ENCODE results near the gene TTLL3. TPM values are rescaled to one million over a fixed set of nuclear protein-coding genes. Genes with fewer than 3 reads are reported as not detected.

The TTLL3 gene
- total RNA-seq, 1 donor from 2014 or later, result 9.7 TPM

- TF ChIP-seq CTCF (conservative IDR thresholded peaks at IDR 0.05; ENCODE audit: low read depth, low read length), result no peak
- H3K4me3 ChIP-seq (ENCODE audit: low read depth, low read length), result no peak overlapping the region
- DNase-seq (ENCODE audit: low read depth), result no peak
Measured at GRCh38 chr3:9794400-9794799, 15.7 kb upstream of the TTLL3 start.

- DNase-seq (ENCODE audit: low read depth), result no peak
- no peak for TF ChIP-seq CTCF (conservative IDR thresholded peaks at IDR 0.05; ENCODE audit: low read depth, low read length)
- no peak overlapping the region for H3K4me3 ChIP-seq (ENCODE audit: low read depth, low read length)
Measured at GRCh38 chr3:9795207-9795606, 14.9 kb upstream of the TTLL3 start.

- H3K4me3 ChIP-seq (ENCODE audit: low read depth, low read length), result no peak overlapping the region
- DNase-seq (ENCODE audit: low read depth), result no peak
- no peak for TF ChIP-seq CTCF (conservative IDR thresholded peaks at IDR 0.05; ENCODE audit: low read depth, low read length)
Measured at GRCh38 chr3:9797196-9797945, 12.7 kb upstream of the TTLL3 start.

GRCh38 chr3:9800529-9800928, 9.5 kb upstream of the TTLL3 start:
- peak; percentile 44 for TF ChIP-seq CTCF (conservative IDR thresholded peaks at IDR 0.05; ENCODE audit: low read depth, low read length)
- no peak for DNase-seq (ENCODE audit: low read depth)

GRCh38 chr3:9803494-9803893, 6.6 kb upstream of the TTLL3 start:
- no peak for DNase-seq (ENCODE audit: low read depth)
- H3K4me3 ChIP-seq (ENCODE audit: low read depth, low read length), result no peak overlapping the region
- TF ChIP-seq CTCF (conservative IDR thresholded peaks at IDR 0.05; ENCODE audit: low read depth, low read length), result no peak

More at GRCh38 chr3:9800529-9800928, 9.5 kb upstream of the TTLL3 start:
- no peak overlapping the region for H3K4me3 ChIP-seq (ENCODE audit: low read depth, low read length)

GRCh38 chr3:9804996-9805395, 5.1 kb upstream of the TTLL3 start:
- no peak for TF ChIP-seq CTCF (conservative IDR thresholded peaks at IDR 0.05; ENCODE audit: low read depth, low read length)
- no peak for DNase-seq (ENCODE audit: low read depth)
- H3K4me3 ChIP-seq (ENCODE audit: low read depth, low read length), result no peak overlapping the region

- DNase-seq (ENCODE audit: low read depth), result no peak
- no peak overlapping the region for H3K4me3 ChIP-seq (ENCODE audit: low read depth, low read length)
- TF ChIP-seq CTCF (conservative IDR thresholded peaks at IDR 0.05; ENCODE audit: low read depth, low read length), result no peak
Measured at GRCh38 chr3:9806137-9806536, 3.9 kb upstream of the TTLL3 start.
